Measurements from ENCODE around the gene GPD1. TPM values are rescaled to one million over a fixed set of nuclear protein-coding genes. Genes with fewer than 3 reads are reported as not detected.

Gene GPD1
- total RNA-seq (2014; rRNA removed; shearing (Covaris generic)), result 0.07 TPM in 1 of 2 replicates, not detected in the other
- 0.25 and 0.33 TPM in 2 replicates for polyA plus RNA-seq (2014; cell fraction: nucleus; rRNA removed)

DNA sequence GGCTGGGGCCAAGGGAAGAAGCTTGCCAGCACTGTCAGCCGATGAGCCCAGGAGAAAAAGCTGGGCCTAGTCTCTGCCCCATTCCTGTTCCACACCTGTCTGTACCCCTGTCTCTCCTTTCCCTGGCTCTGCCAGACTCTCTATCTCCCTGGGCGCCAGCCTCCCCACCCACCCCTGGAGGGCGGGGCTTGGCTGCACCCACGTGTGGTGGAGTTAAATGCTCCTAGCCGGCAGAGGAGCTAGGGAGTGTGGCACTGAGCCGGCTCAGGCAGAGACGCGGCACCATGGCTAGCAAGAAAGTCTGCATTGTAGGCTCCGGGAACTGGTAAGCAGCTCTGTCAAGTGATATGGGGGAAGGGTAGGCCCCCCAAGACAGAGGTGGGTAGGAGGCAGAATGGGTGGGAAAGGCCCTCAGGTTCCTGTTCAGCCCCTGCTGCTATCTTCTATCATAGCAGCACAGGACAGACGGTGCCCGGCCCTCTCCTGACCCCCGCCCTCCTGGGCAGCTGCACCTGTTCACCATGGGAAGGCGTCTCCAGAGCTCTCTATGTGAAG is at the start of gene GPD1:
Gene GPD1 (plus strand): TSS at position 242 of the 555 bp plus-strand sequence. CDS start 43 bp downstream, at position 285.
- DNase-seq (ENCODE audit: extremely low read depth, low read depth), result no peak

- DNase-seq (ENCODE audit: extremely low read depth, low read depth), result peak; percentile 59
Measured at GRCh38 chr12:50055831-50056638, 47.8 kb upstream of the GPD1 start.

DNA sequence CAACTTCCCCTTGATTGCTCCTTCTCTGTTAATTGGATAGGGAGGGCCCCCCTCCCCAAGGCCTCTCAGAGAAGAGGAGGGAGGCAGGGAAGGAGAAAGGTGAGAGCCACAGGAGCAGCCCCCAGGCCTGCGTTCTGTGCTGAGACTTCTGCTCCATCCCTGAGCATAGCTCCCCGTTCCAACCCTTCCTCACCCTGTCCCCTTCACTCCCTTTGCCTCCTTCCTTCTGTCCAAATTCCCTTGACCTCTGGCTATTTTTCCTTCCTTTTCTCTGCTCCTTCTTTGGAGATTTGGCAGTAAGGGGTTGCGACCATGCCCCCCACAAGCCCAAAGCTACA is 47.2 kb upstream of the GPD1 start:
- DNase-seq (ENCODE audit: extremely low read depth, low read depth), result no peak

- DNase-seq (ENCODE audit: extremely low read depth, low read depth), result peak; percentile 60
Measured at GRCh38 chr12:50057000-50057841, 46.6 kb upstream of the GPD1 start, which contains the start of gene ASIC1. TSS of gene ASIC1 (plus strand) at chr12:50057596. CDS start at chr12:50058767, 1,171 bp downstream.

DNA sequence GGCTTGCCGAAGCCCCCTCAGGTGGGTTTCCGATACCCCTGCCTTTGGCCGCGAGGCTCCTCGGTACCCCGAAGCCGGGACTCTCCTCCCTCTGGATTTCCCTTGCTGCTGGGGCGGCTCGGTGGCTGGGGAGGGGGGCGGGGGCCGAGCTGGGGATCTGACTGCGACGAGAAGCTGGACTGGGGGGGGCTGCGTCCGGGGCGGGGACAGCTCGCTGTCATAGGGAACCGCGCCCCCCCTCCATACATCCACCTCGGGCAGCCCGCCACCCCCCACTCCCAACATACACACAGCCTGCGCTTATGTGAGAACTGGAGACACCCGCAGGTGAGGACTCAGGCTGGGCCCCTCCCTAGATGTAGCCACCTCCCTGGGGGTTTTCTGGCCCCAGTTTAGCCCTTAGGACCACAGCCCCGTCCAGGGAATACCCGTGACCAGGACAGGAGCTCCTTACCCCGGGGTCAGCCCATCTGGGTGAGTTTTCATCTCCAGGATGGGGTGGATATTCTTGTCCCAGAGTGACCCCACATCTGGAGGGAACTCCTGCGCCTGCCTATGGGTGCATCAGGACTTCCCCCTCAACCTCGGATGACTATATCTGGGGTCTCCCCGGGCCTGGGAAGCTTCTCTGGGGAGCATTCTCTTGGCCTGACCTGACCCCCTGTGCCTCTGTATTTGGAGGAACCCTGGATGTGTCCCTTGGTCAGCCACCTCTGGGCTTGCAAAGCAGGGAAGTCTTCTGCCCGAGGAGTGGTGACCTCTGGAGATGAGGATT is 45.7 kb upstream of the GPD1 start:
- DNase-seq (ENCODE audit: extremely low read depth, low read depth), result no peak

- no peak for DNase-seq (ENCODE audit: extremely low read depth, low read depth)
Measured at GRCh38 chr12:50058743-50059312, 45.0 kb upstream of the GPD1 start.

GRCh38 chr12:50059440-50060119 is 44.2 kb upstream of the GPD1 start:
- no peak for DNase-seq (ENCODE audit: extremely low read depth, low read depth)

GRCh38 chr12:50060120-50060468 is 43.7 kb upstream of the GPD1 start:
- DNase-seq (ENCODE audit: extremely low read depth, low read depth), result no peak

DNA sequence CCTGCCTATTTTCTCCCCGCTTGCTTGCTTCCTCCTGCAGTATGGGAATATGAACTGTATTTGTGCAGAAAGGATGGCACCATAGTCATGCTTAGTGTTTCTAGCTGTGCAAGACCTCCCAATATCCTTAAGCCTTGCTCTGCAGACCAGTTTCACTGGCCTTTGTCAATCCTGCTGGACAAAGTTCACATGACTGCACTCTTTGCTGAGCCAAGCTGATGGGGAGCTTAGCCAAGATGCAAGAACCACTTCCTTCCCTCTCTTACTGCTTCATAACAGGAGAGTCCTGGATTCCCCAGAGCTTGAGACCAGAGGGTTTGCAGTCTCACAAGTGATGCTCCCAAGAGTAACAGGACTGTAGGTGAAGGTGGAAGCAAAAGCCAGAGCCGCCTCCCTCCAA is 42.6 kb upstream of the GPD1 start:
- DNase-seq (ENCODE audit: extremely low read depth, low read depth), result no peak

- no peak for DNase-seq (ENCODE audit: extremely low read depth, low read depth)
Measured at GRCh38 chr12:50061946-50062686, 41.7 kb upstream of the GPD1 start.

DNA sequence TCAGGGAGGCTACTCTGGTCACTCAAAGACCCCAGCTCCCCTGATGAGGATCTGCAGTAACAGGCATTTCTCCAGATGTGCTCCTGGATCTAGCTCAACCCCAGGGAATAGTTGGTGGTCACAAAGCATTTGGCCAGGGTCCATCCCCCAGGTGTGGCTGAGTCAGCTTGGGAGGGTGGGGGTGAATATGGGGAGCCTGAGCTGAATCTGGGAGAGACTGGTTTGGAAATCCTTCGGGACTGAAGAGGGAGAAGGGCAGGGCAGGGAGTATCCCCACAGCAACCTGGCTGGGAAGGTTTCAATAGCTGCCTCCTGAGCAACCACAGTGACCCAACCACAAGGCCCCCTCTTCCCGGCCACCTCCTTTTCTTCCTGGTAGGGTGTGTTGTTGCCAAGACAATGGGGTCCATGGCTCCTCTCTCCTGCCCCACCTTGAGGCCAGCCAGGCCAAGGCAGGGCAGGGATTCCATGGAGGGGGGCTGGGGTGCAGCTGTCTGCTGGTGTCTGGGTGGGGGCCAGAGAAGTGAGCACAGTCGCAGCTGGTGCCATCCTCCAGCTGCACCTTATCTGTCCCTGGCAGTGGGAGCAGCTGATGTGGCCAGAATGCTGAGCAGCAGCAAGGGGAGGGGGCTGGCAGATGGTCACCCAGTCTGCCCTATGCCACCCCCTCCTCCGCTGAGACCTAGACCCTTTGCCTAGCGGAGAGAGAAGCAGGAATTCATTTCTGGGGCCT is 40.9 kb upstream of the GPD1 start:
- no peak for DNase-seq (ENCODE audit: extremely low read depth, low read depth)

DNA sequence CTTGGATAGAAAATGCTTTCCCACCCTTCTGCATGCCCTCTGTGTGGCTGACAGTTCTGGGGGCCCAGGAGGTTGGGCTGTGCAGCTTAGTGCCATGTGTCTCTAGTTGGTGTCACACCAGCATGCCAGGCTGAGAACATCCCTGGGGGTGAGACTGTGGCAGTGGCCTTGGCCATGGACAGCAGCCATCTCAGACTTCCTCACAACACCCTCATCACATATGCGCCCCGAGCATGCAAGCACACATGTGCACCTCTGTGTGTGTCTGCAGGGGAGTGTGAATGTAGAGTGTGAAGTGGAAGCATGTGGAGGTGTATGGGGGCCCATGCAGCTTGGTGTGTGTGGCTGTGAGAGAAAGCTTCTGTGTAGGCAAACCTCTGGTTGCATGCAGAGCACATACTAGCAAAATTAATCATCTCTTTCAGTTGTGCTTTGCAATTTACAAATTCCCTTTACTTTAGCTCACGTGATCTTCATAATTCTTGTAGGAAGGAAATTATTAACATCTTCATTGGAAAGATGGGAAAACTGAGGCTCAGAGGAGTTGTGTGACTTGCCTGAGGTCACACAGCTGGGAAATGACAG is 38.0 kb upstream of the GPD1 start:
- DNase-seq (ENCODE audit: extremely low read depth, low read depth), result no peak

DNA sequence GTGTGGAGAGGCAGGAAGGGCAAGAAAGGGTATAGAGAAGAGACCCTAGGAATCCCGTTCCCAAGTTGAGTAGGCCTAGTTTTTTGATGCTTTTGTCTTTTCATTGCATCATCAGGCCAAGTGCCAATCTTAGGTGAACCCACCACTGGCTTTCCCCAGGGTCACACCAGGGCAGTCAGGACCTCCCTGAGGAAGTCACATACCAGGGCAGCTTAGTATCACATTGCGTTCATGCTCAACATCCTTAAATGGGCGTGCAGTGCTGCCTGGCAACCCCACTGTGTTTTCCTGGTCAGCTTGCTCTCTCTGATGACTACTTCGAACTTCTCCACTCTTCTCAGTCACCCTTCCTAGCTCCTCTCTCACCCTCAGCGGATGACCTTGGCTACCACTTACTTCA is 37.4 kb upstream of the GPD1 start:
- no peak for DNase-seq (ENCODE audit: extremely low read depth, low read depth)

DNA sequence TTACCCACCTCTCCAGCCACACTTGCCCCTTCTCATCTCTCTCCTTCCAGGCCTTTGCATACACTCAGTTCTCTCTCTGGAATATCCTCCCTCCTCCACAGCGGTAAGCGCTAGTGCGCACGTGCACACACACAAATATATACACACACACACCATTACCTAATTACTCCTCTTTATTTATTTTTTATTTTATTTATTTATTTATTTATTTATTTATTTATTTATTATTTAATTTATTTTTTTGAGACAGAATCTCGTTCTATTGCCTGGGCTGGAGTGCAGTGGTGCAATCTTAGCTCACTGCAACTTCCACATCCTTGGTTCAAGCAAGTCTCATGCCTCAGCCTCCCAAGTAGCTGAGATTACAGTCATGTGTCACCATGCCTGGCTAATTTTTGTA is 34.7 kb upstream of the GPD1 start:
- DNase-seq (ENCODE audit: extremely low read depth, low read depth), result no peak

DNA sequence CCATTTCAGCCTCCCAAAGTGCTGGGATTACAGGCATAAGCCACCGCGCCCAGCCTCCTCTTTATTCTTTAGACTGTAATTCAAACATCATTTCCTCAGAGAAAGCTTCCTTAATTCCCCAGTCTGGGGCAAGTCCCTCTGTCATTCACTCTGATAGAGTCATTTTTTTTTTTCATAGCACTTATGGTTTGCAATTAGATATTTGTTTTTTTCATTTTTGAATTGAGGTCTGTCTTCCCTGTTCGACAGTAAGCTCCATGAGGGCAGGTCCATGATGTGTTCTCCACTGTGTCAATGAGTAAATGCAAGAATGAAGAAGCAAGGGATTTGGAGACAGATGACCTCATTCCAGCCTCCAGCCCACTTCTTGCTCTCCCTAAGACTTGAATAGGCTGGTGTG is 34.3 kb upstream of the GPD1 start:
- no peak for DNase-seq (ENCODE audit: extremely low read depth, low read depth)

DNA sequence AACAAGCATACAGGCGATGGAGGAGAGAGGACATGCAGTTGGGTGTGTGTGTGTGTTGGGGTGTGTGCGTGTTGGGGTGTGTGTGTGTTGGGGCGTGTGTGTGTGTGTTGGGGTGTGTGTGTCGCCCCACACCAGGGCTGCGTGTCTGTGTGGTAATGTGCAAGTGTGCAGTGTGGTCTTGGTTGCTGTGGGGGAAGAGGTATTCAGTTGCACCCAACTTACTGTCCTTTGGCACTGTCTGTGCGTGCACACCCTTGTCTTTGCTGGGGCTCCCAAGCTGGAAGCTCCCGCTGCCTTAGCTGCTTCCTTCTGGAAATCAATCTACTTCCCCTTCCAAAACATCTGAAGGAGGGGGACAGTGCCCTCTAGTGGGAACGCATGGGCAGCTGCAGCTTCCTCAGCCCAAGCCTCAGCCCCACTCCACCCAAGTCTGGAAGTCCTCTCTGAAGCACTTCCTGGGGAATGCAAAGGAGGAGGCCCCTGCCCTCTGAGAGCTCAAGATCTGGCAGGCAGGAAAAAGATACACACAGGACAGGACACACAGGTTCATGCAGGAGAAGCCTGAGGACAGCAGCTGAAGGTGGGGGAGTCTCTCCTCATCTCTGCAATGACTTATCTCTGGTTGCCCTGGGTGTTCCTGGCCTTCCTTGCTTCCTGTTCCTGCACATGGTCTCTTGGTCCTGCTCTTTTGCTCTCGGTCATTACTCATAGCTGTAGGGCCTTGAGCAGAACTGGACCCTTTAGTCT is 33.3 kb upstream of the GPD1 start:
- DNase-seq (ENCODE audit: extremely low read depth, low read depth), result peak; percentile 80

- DNase-seq (ENCODE audit: extremely low read depth, low read depth), result no peak
Measured at GRCh38 chr12:50072198-50072907, 31.5 kb upstream of the GPD1 start.

Measured in NCI-H460 (cell line).